Gastroesophageal sphincter (tissue), 4 donors: ENCODE data around the gene CDK16. TPM values are rescaled to one million over a fixed set of nuclear protein-coding genes. Genes with fewer than 3 reads are reported as not detected.

Experiments
- ATAC-seq: fragments of 150-250 bp; one replicate; pipeline ENCODE4 v1.9.1; 2016; ENCODE audit warnings: mild to moderate bottlenecking, moderate library complexity
- H3K27ac ChIP-seq, 4 donors: fragments of 200-600 bp; sonication (generic) in 3 of 4; 1 replicate in 3 of 4; 2 replicates in 1 of 4; pipeline ENCODE4 v1.5.1; 2016 to 2019
- H3K27me3 ChIP-seq: fragments of 200-600 bp; sonication (generic); one replicate; pipeline ENCODE4 v1.5.1; 2019
- H3K36me3 ChIP-seq, 2 donors: fragments of 200-600 bp; sonication (generic); one replicate each; pipeline ENCODE4 v1.5.1; 2019; ENCODE audit warnings: control low read depth in 1 of 2
- H3K4me1 ChIP-seq, 3 donors: fragments of 200-600 bp; sonication (generic); 1 replicate in 2 of 3; 2 replicates in 1 of 3; pipeline ENCODE4 v1.5.1; 2016 to 2019; ENCODE audit warnings: control low read depth in 2 of 3
- H3K4me3 ChIP-seq, 2 donors: fragments of 200-600 bp; sonication (generic); one replicate each; pipeline ENCODE4 v1.5.1; 2019; ENCODE audit warnings: mild to moderate bottlenecking in 1 of 2, moderate library complexity in 1 of 2
- H3K9me3 ChIP-seq, 3 donors: fragments of 200-600 bp; sonication (generic); one replicate each; pipeline ENCODE4 v1.5.1; 2017 to 2019; ENCODE audit warnings: control low read depth in 2 of 3
- CTCF ChIP-seq, 4 experiments: fragments of 200-600 bp in 2 of 4; fragments of 450-650 bp in 2 of 4; sonication (generic) in 1 of 4; IDR thresholded peaks; one replicate each; pipeline ENCODE4 v1.5.1; 2017 to 2019; ENCODE audit warnings: antibody characterized with exemption in 4 of 4, mild to moderate bottlenecking in 2 of 4, moderate library complexity in 2 of 4
- EP300 ChIP-seq: sonication (generic); formaldehyde crosslinking; IDR thresholded peaks from one replicate; pipeline ENCODE4 v1.6.1; 2017; ENCODE audit warnings: antibody characterized with exemption, mild to moderate bottlenecking
- POLR2A ChIP-seq, 2 donors: fragments of 450-650 bp; IDR thresholded peaks; one replicate each; pipeline ENCODE4 v1.6.1; 2017; ENCODE audit warnings: antibody characterized with exemption in 2 of 2, mild to moderate bottlenecking in 2 of 2, moderate library complexity in 1 of 2
- POLR2AphosphoS5 ChIP-seq: sonication (generic); formaldehyde crosslinking; IDR thresholded peaks from one replicate; pipeline ENCODE4 v1.6.1; 2017; ENCODE audit warnings: antibody characterized with exemption
- WGBS, 2 donors: methylation state at CpG; one replicate each; pipeline ENCODE4 v1.1.5; 2018; ENCODE audit warnings: low coverage in 1 of 2; 5-methylcytosine and 5-hydroxymethylcytosine counted together
- total RNA-seq, 4 donors: library from RNA; depleted of rRNA; stranded (reverse); fragments of >200 nt; gene quantifications; one replicate each; pipeline ENCODE4 v1.1.0, GENCODE V29; 2016

The CDK16 gene
- total RNA-seq, 4 donors from 2014 or later: 45.8 to 76.1 (median 55.6) TPM

GRCh38 chrX:47174846-47175587, 43.5 kb upstream of the CDK16 start:
- Histone ChIP-seq H3K4me3 (no peak overlapping the region), H3K4me1 (peaks cover 0 to 28% (median 0%) of the 10 kb centered on the region in 3 donors), H3K27me3 (no peaks in the 10 kb centered on the region), H3K27ac (no peak overlapping the region), H3K9me3 (no peaks in the 10 kb centered on the region), H3K36me3 (peaks cover 0 to 100% of the 10 kb centered on the region in 2 donors)
- WGBS, 2 donors: 87 to 88% methylated on average over 7 to 13 of the region's 23 CpGs
- no peak for ATAC-seq
- TF ChIP-seq POLR2A (IDR thresholded peaks at IDR 0.05) (no peak), CTCF (IDR thresholded peaks at IDR 0.05) (no peak), POLR2AphosphoS5 (no peak), EP300 (no peak)

GRCh38 chrX:47175588-47175980, 42.9 kb upstream of the CDK16 start:
- no peaks in the 10 kb centered on the region for H3K9me3 ChIP-seq
- H3K27me3 ChIP-seq: no peaks in the 10 kb centered on the region
- no CpG with 5 or more reads among the region's 12 CpGs for WGBS, 2 donors
- no peak for ATAC-seq
- peaks cover 0 to 100% of the 10 kb centered on the region in 2 donors for H3K36me3 ChIP-seq
- peaks cover 0 to 23% (median 0%) of the 10 kb centered on the region in 3 donors for H3K4me1 ChIP-seq
- no peak overlapping the region for H3K27ac ChIP-seq
- H3K4me3 ChIP-seq: no peak overlapping the region
- TF ChIP-seq POLR2A (IDR thresholded peaks at IDR 0.05) (no peak), EP300 (no peak), POLR2AphosphoS5 (no peak), CTCF (IDR thresholded peaks at IDR 0.05) (no peak)

- ATAC-seq: no peak
- H3K27me3 ChIP-seq: no peaks in the 10 kb centered on the region
- TF ChIP-seq POLR2AphosphoS5: no peak
- no peak for TF ChIP-seq EP300
- TF ChIP-seq POLR2A (IDR thresholded peaks at IDR 0.05): no peak
- no peak for TF ChIP-seq CTCF (IDR thresholded peaks at IDR 0.05)
- no peak overlapping the region for H3K4me3 ChIP-seq
- 82 to 92% methylated on average over 5 to 18 of the region's 23 CpGs for WGBS, 2 donors
- H3K36me3 ChIP-seq: peaks cover 0 to 100% of the 10 kb centered on the region in 2 donors
- no peaks in the 10 kb centered on the region for H3K9me3 ChIP-seq
- no peak overlapping the region for H3K27ac ChIP-seq
- H3K4me1 ChIP-seq: peaks cover 0 to 18% (median 0%) of the 10 kb centered on the region in 3 donors
These were observed 42.3 kb upstream of the CDK16 start for GRCh38 chrX:47176101-47176740.

- Histone ChIP-seq H3K27me3 (no peaks in the 10 kb centered on the region), H3K4me3 (no peak overlapping the region), H3K4me1 (peaks cover 0 to 18% (median 0%) of the 10 kb centered on the region in 3 donors), H3K27ac (no peak overlapping the region), H3K9me3 (no peaks in the 10 kb centered on the region), H3K36me3 (peaks cover 0 to 100% of the 10 kb centered on the region in 2 donors)
- 60% methylated on average over 2 of the region's 2 CpGs; no CpG with 5 or more reads in 1 of the 2 donors for WGBS, 2 donors
- no peak for ATAC-seq
- TF ChIP-seq POLR2A (IDR thresholded peaks at IDR 0.05): no peak
- TF ChIP-seq EP300: no peak
- no peak for TF ChIP-seq CTCF (IDR thresholded peaks at IDR 0.05)
- no peak for TF ChIP-seq POLR2AphosphoS5
These were observed 41.4 kb upstream of the CDK16 start for GRCh38 chrX:47177079-47177478.
